Endodermal cell (in vitro differentiated cells): ENCODE data around the gene PRR5L. TPM values are rescaled to one million over a fixed set of nuclear protein-coding genes. Genes with fewer than 3 reads are reported as not detected.

ENCODE experiments used
- DNase-seq: peaks from one replicate; pipeline ENCODE4 v3.0.0-alpha.2; 2017
- H3K27ac ChIP-seq: 2 replicates; pipeline ENCODE4 v1.5.1; 2013; ENCODE audit warnings: mild to moderate bottlenecking, low read depth, low read length, moderate library complexity
- H3K27me3 ChIP-seq: 2 replicates; pipeline ENCODE4 v1.6.1; 2013; ENCODE audit warnings: mild to moderate bottlenecking, low read length, moderate library complexity; ENCODE audit not compliant: insufficient read depth, control insufficient read depth, poor library complexity, severe bottlenecking
- H3K36me3 ChIP-seq: 2 replicates; pipeline ENCODE4 v1.7.0; 2013; ENCODE audit warnings: mild to moderate bottlenecking, low read length, moderate library complexity; ENCODE audit not compliant: control insufficient read depth, insufficient read depth
- H3K4me1 ChIP-seq: one replicate; pipeline ENCODE4 v1.7.0; 2013; ENCODE audit warnings: low read length; ENCODE audit not compliant: control insufficient read depth, insufficient read depth
- H3K4me3 ChIP-seq: 2 replicates; pipeline ENCODE4 v1.5.1; 2013; ENCODE audit warnings: mild to moderate bottlenecking, low read length, moderate library complexity
- H3K9ac ChIP-seq: 2 replicates; pipeline ENCODE4 v1.6.1; 2013; ENCODE audit warnings: mild to moderate bottlenecking, low read length, moderate library complexity; ENCODE audit not compliant: poor library complexity, severe bottlenecking; ENCODE audit errors: extremely low read depth
- H3K9me3 ChIP-seq: 2 replicates; pipeline ENCODE4 v1.6.1; 2013; ENCODE audit warnings: mild to moderate bottlenecking, low read length, moderate library complexity; ENCODE audit not compliant: control insufficient read depth
- H3K27ac Mint-ChIP-seq: 2 replicates; pipeline ENCODE4 v1.8.0; 2020; ENCODE audit warnings: mixed read lengths
- H3K27me3 Mint-ChIP-seq: 2 replicates; pipeline ENCODE4 v1.8.0; 2021; ENCODE audit warnings: mild to moderate bottlenecking, mixed read lengths; ENCODE audit not compliant: insufficient read depth
- H3K36me3 Mint-ChIP-seq: 2 replicates; pipeline ENCODE4 v1.8.0; 2020; ENCODE audit warnings: low read depth, mixed read lengths
- H3K4me1 Mint-ChIP-seq: 2 replicates; pipeline ENCODE4 v1.8.0; 2020; ENCODE audit warnings: mixed read lengths
- H3K4me3 Mint-ChIP-seq: 2 replicates; pipeline ENCODE4 v1.8.0; 2020; ENCODE audit warnings: mild to moderate bottlenecking, moderate library complexity, mixed read lengths
- H3K9me3 Mint-ChIP-seq: 2 replicates; pipeline ENCODE4 v1.8.0; 2020; ENCODE audit warnings: mild to moderate bottlenecking, mixed read lengths
- WGBS, 2 experiments: methylation state at CpG; one replicate each; pipeline versions ENCODE4 v1.1.5 to v1.1.7; 2013; ENCODE audit warnings: missing lambda C conversion rate in 2 of 2, mixed read lengths in 1 of 2; ENCODE audit not compliant: insufficient coverage in 1 of 2, insufficient read length in 1 of 2; 5-methylcytosine and 5-hydroxymethylcytosine counted together
- total RNA-seq, 2 donors: library from RNA; stranded (reverse); fragmentation: NEBNext Ultra II Directional in 1 of 2; extraction: Animal tissue kit (Norgen Biotek cat#: 25700) in 1 of 2; gene quantifications; 2 replicates in 1 of 2; 3 replicates in 1 of 2; pipeline ENCODE4 v1.2.1, GENCODE V29; 2021
- TF ChIP-seq, protein P1 (sequence below): fragments of 200-600 bp; sonication (generic); conservative IDR thresholded peaks from 2 replicates; pipeline ENCODE4 v1.5.0; 2021; ENCODE audit warnings: antibody characterized with exemption, mild to moderate bottlenecking

PRR5L gene
- total RNA-seq, 2 donors from 2014 or later, result 5.3 to 7.2 TPM

DNA sequence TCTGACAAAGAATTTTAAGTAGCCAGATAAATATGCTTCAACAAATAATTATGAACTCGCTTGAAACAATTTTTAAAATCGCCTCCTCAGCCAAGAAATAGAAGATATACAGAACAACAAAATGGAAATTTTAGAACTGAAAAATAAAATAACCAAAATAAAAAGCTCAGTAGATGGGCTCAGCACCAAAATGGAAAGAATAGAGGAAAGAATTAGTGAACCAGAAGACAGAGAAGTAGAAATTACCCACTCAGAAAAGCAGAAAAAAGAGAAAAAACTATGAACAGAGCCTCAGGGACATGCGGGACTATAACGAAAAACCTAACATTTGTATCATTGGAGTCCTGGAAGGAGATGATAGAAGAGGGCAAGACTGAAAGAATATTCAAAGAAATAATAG lies 14.2 kb upstream of the PRR5L start:
- Mint-ChIP-seq H3K27me3 (no peaks in the 10 kb centered on the region), H3K9me3 (peaks cover 2% of the 10 kb centered on the region), H3K27ac (no peak overlapping the region), H3K4me1 (peaks cover 17% of the 10 kb centered on the region), H3K36me3 (no peaks in the 10 kb centered on the region), H3K4me3 (no peak overlapping the region)
- peaks cover 13% of the 10 kb centered on the region for H3K36me3 ChIP-seq
- 94 to 100% methylated on average over 2 to 4 of the region's 4 CpGs for WGBS, 2 experiments
- no peak overlapping the region for H3K4me3 ChIP-seq
- H3K9ac ChIP-seq, result no peak overlapping the region
- no peak overlapping the region for H3K27ac ChIP-seq
- H3K4me1 ChIP-seq, result peaks cover 9% of the 10 kb centered on the region
- TF ChIP-seq, protein P1, sequence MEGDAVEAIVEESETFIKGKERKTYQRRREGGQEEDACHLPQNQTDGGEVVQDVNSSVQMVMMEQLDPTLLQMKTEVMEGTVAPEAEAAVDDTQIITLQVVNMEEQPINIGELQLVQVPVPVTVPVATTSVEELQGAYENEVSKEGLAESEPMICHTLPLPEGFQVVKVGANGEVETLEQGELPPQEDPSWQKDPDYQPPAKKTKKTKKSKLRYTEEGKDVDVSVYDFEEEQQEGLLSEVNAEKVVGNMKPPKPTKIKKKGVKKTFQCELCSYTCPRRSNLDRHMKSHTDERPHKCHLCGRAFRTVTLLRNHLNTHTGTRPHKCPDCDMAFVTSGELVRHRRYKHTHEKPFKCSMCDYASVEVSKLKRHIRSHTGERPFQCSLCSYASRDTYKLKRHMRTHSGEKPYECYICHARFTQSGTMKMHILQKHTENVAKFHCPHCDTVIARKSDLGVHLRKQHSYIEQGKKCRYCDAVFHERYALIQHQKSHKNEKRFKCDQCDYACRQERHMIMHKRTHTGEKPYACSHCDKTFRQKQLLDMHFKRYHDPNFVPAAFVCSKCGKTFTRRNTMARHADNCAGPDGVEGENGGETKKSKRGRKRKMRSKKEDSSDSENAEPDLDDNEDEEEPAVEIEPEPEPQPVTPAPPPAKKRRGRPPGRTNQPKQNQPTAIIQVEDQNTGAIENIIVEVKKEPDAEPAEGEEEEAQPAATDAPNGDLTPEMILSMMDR, result no peak
- no peak for DNase-seq
- no peaks in the 10 kb centered on the region for H3K27me3 ChIP-seq
- H3K9me3 ChIP-seq, result no peaks in the 10 kb centered on the region

GRCh38 chr11:36282926-36283325 lies 13.2 kb upstream of the PRR5L start:
- Mint-ChIP-seq H3K36me3 (no peaks in the 10 kb centered on the region), H3K9me3 (peaks cover 2% of the 10 kb centered on the region), H3K27me3 (no peaks in the 10 kb centered on the region), H3K27ac (no peak overlapping the region), H3K4me3 (no peak overlapping the region), H3K4me1 (peaks cover 13% of the 10 kb centered on the region)
- TF ChIP-seq, protein P1, result no peak
- H3K27ac ChIP-seq, result no peak overlapping the region
- H3K27me3 ChIP-seq, result no peaks in the 10 kb centered on the region
- peaks cover 6% of the 10 kb centered on the region for H3K36me3 ChIP-seq
- H3K4me1 ChIP-seq, result peaks cover 9% of the 10 kb centered on the region
- WGBS, 2 experiments, result 88 to 100% methylated on average over 1 of the region's 1 CpG
- H3K9me3 ChIP-seq, result no peaks in the 10 kb centered on the region
- peak; percentile 28 for DNase-seq
- H3K4me3 ChIP-seq, result no peak overlapping the region
- no peak overlapping the region for H3K9ac ChIP-seq

DNA sequence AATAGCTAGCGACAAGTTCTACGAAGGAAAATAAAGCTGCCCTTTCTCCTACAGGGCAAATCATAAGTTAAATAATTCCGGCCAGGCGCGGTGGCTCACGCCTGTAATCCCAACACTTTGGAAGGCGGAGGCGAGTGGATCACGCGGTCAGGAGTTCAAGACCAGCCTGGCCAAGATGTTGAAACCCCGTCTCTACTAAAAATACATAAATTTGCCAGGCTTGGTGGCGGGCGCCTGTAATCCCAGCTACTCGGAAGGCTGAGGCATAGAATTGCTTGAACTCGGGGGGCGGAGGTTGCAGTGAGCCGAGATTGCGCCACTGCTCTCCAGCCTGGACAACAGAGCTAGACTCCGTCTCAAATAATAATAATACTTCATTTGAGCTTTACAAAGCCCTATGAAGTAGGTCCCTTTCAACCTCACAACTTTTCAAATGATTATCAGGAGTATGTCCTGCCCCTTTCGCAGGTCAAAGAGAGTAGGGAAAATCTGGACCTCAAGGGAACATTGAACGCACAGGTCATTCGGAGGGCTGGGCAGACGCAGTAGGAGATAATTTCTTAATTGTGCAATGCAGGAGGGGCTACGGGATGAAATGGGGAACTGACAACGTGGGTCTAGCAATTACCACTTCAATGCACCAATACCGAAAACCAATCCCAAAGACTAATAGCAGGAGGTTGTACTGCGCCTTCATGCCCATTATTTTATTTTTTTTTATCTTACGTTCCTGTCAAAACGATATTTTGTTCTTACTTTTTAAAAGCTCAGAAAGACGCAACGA lies 7.5 kb upstream of the PRR5L start:
- Histone ChIP-seq H3K4me3 (peak overlapping the region; percentile 98), H3K27me3 (peaks cover 35% of the 10 kb centered on the region), H3K4me1 (no peaks in the 10 kb centered on the region), H3K27ac (no peak overlapping the region), H3K9ac (peak overlapping the region; percentile 83), H3K36me3 (no peaks in the 10 kb centered on the region), H3K9me3 (no peaks in the 10 kb centered on the region)
- WGBS, 2 experiments, result 55 to 65% methylated on average over 26 to 31 of the region's 31 CpGs
- Mint-ChIP-seq H3K27me3 (peaks cover 23% of the 10 kb centered on the region), H3K4me3 (peak overlapping the region; percentile 81), H3K36me3 (no peaks in the 10 kb centered on the region), H3K27ac (peak overlapping the region; percentile 97), H3K9me3 (no peaks in the 10 kb centered on the region), H3K4me1 (peaks cover 5% of the 10 kb centered on the region)
- TF ChIP-seq, protein P1, result no peak
- DNase-seq, result peak; percentile 42
